Body of pancreas (tissue), 4 donors: ENCODE data around the gene MTHFS. TPM values are rescaled to one million over a fixed set of nuclear protein-coding genes. Genes with fewer than 3 reads are reported as not detected.
"Not testable (repeated sequence)": the region's sequence is repeated elsewhere in the genome, so short reads cannot be mapped to it uniquely, and the experiment has no call there.

Source experiments
- ATAC-seq: fragments of 150-250 bp; one replicate; pipeline ENCODE4 v1.9.1; 2016
- DNase-seq, 4 donors: peaks; one replicate each; pipeline ENCODE4 v3.0.0-alpha.2; 2019
- H3K27ac ChIP-seq, 4 donors: fragments of 200-600 bp; sonication (generic); 1 replicate in 3 of 4; 2 replicates in 1 of 4; pipeline versions ENCODE4 v1.5.1 to v1.6.1; 2016 to 2019; ENCODE audit warnings: mild to moderate bottlenecking in 1 of 4, mixed read lengths in 1 of 4, moderate library complexity in 1 of 4
- H3K27me3 ChIP-seq, 2 donors: fragments of 200-600 bp; sonication (generic); one replicate each; pipeline ENCODE4 v1.6.0; 2016; ENCODE audit warnings: mild to moderate bottlenecking in 1 of 2
- H3K36me3 ChIP-seq, 2 donors: fragments of 200-600 bp; sonication (generic); replicated peaks in 1 of 2; 2 replicates each; pipeline ENCODE4 v1.5.1; 2016; ENCODE audit warnings: low read depth in 2 of 2; ENCODE audit not compliant: insufficient read depth in 1 of 2
- H3K4me1 ChIP-seq: fragments of 200-600 bp; sonication (generic); one replicate; pipeline ENCODE4 v1.6.0; 2016
- H3K4me3 ChIP-seq, 2 donors: fragments of 200-600 bp; sonication (generic); 1 replicate in 1 of 2; 2 replicates in 1 of 2; pipeline ENCODE4 v1.5.1; 2016 to 2019
- H3K9me3 ChIP-seq, 3 donors: fragments of 200-600 bp; sonication (generic); 1 replicate in 2 of 3; 2 replicates in 1 of 3; pipeline ENCODE4 v1.5.1; 2016
- POLR2A ChIP-seq, 3 donors: fragments of 450-650 bp; IDR thresholded peaks; one replicate each; pipeline ENCODE4 v1.6.1; 2016; ENCODE audit warnings: antibody characterized with exemption in 3 of 3, mild to moderate bottlenecking in 2 of 3
- WGBS, 2 donors: methylation state at CpG; one replicate each; pipeline ENCODE4 v1.1.5; 2017; 5-methylcytosine and 5-hydroxymethylcytosine counted together
- intact Hi-C: fragments of 100-400 bp; cut with DNase I; formaldehyde crosslinking; loops from one replicate; pipeline ENCODE4 v1.15.1; 2023
- total RNA-seq, 2 donors: library from RNA; depleted of rRNA; stranded (reverse); fragments of >200 nt; gene quantifications; one replicate each; pipeline ENCODE4 v1.1.0, GENCODE V29; 2016
- TF ChIP-seq, protein P1 (sequence below), 7 experiments: fragments of 450-650 bp in 4 of 7; fragments of 200-600 bp in 3 of 7; sonication (generic) in 3 of 7; IDR thresholded peaks; one replicate each; pipeline ENCODE4 v1.5.1; 2016 to 2019; ENCODE audit warnings: antibody characterized with exemption in 7 of 7

The MTHFS gene
- total RNA-seq, 2 donors from 2014 or later: 26.5 to 29.3 TPM

DNA sequence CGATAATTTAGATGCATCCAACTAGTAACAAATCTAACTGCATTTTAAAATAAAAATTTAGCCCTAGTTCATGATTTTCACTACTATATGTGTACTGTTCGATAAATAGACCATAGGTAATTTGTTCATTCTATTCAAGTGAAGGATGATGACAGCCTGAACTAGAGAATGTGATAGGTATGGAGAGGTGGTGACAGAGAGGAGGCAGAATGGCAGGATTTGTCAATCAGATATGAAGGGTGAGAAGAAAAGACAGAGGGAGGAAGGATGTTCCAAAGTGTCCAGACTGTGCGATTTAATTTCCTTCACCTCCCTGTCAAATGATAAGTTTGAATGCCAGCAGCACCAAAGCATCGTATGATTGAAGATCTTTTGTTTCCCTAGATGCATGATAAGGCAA, 42.6 kb upstream of the MTHFS start:
- Histone ChIP-seq H3K36me3 (no peaks in the 10 kb centered on the region), H3K4me3 (no peak overlapping the region), H3K27ac (no peak overlapping the region), H3K9me3 (no peaks in the 10 kb centered on the region), H3K27me3 (no peaks in the 10 kb centered on the region), H3K4me1 (no peaks in the 10 kb centered on the region)
- DNase-seq (no peak), ATAC-seq (no peak)
- intact Hi-C loops: no loop called here
- WGBS, 2 donors: 69 to 84% methylated on average over 4 of the region's 4 CpGs
- TF ChIP-seq, protein P1, sequence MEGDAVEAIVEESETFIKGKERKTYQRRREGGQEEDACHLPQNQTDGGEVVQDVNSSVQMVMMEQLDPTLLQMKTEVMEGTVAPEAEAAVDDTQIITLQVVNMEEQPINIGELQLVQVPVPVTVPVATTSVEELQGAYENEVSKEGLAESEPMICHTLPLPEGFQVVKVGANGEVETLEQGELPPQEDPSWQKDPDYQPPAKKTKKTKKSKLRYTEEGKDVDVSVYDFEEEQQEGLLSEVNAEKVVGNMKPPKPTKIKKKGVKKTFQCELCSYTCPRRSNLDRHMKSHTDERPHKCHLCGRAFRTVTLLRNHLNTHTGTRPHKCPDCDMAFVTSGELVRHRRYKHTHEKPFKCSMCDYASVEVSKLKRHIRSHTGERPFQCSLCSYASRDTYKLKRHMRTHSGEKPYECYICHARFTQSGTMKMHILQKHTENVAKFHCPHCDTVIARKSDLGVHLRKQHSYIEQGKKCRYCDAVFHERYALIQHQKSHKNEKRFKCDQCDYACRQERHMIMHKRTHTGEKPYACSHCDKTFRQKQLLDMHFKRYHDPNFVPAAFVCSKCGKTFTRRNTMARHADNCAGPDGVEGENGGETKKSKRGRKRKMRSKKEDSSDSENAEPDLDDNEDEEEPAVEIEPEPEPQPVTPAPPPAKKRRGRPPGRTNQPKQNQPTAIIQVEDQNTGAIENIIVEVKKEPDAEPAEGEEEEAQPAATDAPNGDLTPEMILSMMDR (IDR thresholded peaks at IDR 0.05): no peak
- TF ChIP-seq POLR2A (IDR thresholded peaks at IDR 0.05): no peak

DNA sequence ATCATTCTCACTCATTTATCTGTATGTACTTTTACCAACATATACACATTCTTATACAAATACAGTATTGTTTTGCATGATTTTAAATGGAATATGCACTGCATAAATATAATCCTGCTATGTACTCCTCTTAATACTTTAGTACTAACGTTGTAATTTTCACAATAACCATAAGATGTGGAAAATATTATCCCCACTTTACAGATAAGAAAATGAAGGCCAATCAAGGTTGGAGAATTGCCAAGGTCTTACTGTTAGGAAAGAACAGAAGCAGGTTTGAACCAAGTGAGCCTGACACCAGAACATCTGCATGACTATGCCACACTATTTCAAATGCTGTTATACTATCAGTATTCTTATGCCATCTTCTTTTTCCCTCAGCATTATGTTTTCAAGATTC, 41.3 kb upstream of the MTHFS start:
- WGBS, 2 donors: 24 to 43% methylated on average over 1 of the region's 1 CpG
- ATAC-seq (no peak), DNase-seq (no peak)
- Histone ChIP-seq H3K4me3 (no peak overlapping the region), H3K9me3 (no peaks in the 10 kb centered on the region), H3K27ac (no peak overlapping the region), H3K27me3 (no peaks in the 10 kb centered on the region), H3K4me1 (no peaks in the 10 kb centered on the region), H3K36me3 (no peaks in the 10 kb centered on the region)
- TF ChIP-seq, protein P1 (IDR thresholded peaks at IDR 0.05): no peak
- TF ChIP-seq POLR2A (IDR thresholded peaks at IDR 0.05): no peak
- intact Hi-C loops: no loop called here

DNA sequence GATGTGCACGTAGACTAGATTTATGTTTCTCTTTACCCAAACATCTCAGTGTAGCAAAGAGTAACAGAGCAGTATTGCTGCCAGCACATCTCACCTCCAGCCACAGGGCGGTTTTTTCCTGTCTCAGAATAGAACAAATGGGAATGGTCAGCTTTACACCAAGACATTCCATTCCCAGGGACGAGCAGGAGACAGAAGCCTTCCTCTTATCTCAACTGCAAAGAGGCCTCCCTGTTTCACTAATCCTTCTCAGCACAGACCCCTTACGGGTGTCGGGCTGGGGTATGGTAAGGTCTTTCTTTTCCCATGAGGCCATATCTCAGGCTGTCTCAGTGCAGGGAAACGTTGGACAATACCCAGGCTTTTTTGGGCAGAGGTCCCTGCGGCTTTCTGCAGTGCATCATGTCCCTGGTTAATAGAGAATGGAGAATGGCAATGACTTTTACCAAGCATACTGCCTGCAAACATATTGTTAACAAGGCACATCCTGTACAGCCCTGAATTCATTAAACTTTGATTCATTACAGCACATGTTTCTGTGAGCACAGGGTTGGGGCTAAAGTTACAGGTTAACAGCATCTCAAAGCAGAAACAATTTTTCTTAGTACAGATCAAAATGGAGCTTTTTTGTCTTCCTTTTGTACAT, 38.9 kb upstream of the MTHFS start:
- H3K4me3 ChIP-seq, intact Hi-C loops, ATAC-seq, H3K9me3 ChIP-seq, H3K27me3 ChIP-seq, DNase-seq, H3K36me3 ChIP-seq, H3K4me1 ChIP-seq, H3K27ac ChIP-seq: not testable (repeated sequence)
- 48 to 50% methylated on average over 7 of the region's 7 CpGs for WGBS, 2 donors

DNA sequence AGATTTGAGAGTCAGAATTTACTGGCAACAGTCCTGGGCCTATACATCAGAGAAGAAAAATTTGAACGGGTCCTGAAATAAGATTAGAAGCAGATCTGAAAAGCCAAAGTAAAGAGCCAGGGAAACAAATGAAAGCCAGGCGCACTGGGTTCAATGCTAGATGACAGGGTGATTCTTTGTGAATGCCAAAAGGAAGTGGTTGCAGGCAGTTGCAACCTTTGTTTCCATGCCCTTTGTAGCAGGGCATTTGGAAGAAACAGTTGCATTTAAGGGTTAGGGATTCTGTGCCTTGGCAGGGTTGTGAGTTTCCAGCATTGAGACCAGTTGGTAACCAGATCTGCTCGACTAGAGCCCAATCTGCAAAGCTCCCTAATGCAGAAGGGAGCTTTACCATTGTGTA, 36.4 kb upstream of the MTHFS start:
- intact Hi-C loops: no loop called here
- Histone ChIP-seq H3K4me1 (no peaks in the 10 kb centered on the region), H3K27me3 (no peaks in the 10 kb centered on the region), H3K27ac (no peak overlapping the region), H3K36me3 (no peaks in the 10 kb centered on the region), H3K4me3 (no peak overlapping the region), H3K9me3 (no peaks in the 10 kb centered on the region)
- TF ChIP-seq, protein P1 (IDR thresholded peaks at IDR 0.05): no peak
- no peak for TF ChIP-seq POLR2A (IDR thresholded peaks at IDR 0.05)
- WGBS, 2 donors: 53 to 69% methylated on average over 3 of the region's 3 CpGs
- ATAC-seq (no peak), DNase-seq (no peak)

DNA sequence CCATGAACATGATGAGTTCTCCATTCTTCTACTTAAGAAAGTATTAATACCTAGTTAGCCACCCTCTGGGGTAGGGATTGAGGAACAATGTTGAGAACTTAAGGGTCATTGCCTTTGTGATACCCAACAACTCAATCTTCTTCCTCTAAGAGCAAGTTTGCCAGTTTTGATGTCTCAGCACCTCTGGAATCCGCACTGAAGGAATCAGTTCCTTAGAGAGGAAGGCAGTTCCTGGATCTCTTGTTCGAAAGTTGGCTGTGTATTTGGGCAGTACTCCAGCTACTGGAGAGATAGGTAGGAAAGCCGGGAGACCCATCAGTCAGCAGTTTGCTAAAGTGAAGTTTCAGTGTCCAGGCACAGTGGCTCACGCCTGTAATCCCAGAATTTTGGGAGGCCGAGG, 35.6 kb upstream of the MTHFS start:
- no peaks in the 10 kb centered on the region for H3K36me3 ChIP-seq
- no peak overlapping the region for H3K4me3 ChIP-seq
- 49 to 56% methylated on average over 4 to 5 of the region's 5 CpGs for WGBS, 2 donors
- intact Hi-C loops: no loop called here
- no peak overlapping the region for H3K27ac ChIP-seq
- H3K9me3 ChIP-seq: no peaks in the 10 kb centered on the region
- H3K4me1 ChIP-seq: no peaks in the 10 kb centered on the region
- H3K27me3 ChIP-seq: no peaks in the 10 kb centered on the region
- no peak for DNase-seq
- TF ChIP-seq POLR2A (IDR thresholded peaks at IDR 0.05): no peak
- TF ChIP-seq, protein P1 (IDR thresholded peaks at IDR 0.05): no peak
- ATAC-seq: no peak
